Glutamatergic neuron (in vitro differentiated cells): ENCODE measurements around the gene NEAT1. TPM values are rescaled to one million over a fixed set of nuclear protein-coding genes. Genes with fewer than 3 reads are reported as not detected.
A peak's percentile ranks its signal among the peaks of the same experiment; 100 is the strongest.

Source experiments
- DNase-seq: peaks from one replicate; pipeline ENCODE4 v3.0.0; 2022
- H3K27ac Mint-ChIP-seq: one replicate; pipeline ENCODE4 v1.8.0; 2020; ENCODE audit warnings: mild to moderate bottlenecking, mixed read lengths, inconsistent platforms; ENCODE audit not compliant: unreplicated experiment
- H3K27me3 Mint-ChIP-seq: one replicate; pipeline ENCODE4 v1.8.0; 2020; ENCODE audit warnings: mild to moderate bottlenecking, moderate library complexity, mixed read lengths, inconsistent platforms; ENCODE audit not compliant: unreplicated experiment
- H3K36me3 Mint-ChIP-seq: one replicate; pipeline ENCODE4 v1.8.0; 2020; ENCODE audit warnings: mild to moderate bottlenecking, mixed read lengths, inconsistent platforms; ENCODE audit not compliant: unreplicated experiment
- H3K4me1 Mint-ChIP-seq: one replicate; pipeline ENCODE4 v1.8.0; 2020; ENCODE audit warnings: mild to moderate bottlenecking, low read depth, mixed read lengths, inconsistent platforms; ENCODE audit not compliant: unreplicated experiment
- H3K4me3 Mint-ChIP-seq: one replicate; pipeline ENCODE4 v1.8.0; 2020; ENCODE audit warnings: mild to moderate bottlenecking, mixed read lengths, inconsistent platforms; ENCODE audit not compliant: unreplicated experiment
- H3K9me3 Mint-ChIP-seq: one replicate; pipeline ENCODE4 v1.8.0; 2020; ENCODE audit warnings: mild to moderate bottlenecking, moderate library complexity, mixed read lengths, inconsistent platforms; ENCODE audit not compliant: unreplicated experiment
- total RNA-seq: library from RNA; stranded (reverse); fragmentation: NEBNext Ultra II Directional; extraction: Animal tissue kit (Norgen Biotek cat#: 25700); gene quantifications from one replicate; pipeline ENCODE4 v1.2.1, GENCODE V29; 2021; ENCODE audit not compliant: unreplicated experiment
- TF ChIP-seq, protein P1 (sequence below): fragments of 200-600 bp; sonication (generic); IDR thresholded peaks from one replicate; pipeline ENCODE4 v1.5.0; 2021; ENCODE audit not compliant: partially characterized antibody, unreplicated experiment

Gene NEAT1
- total RNA-seq, 1 donor from 2014 or later: 107 TPM

DNA sequence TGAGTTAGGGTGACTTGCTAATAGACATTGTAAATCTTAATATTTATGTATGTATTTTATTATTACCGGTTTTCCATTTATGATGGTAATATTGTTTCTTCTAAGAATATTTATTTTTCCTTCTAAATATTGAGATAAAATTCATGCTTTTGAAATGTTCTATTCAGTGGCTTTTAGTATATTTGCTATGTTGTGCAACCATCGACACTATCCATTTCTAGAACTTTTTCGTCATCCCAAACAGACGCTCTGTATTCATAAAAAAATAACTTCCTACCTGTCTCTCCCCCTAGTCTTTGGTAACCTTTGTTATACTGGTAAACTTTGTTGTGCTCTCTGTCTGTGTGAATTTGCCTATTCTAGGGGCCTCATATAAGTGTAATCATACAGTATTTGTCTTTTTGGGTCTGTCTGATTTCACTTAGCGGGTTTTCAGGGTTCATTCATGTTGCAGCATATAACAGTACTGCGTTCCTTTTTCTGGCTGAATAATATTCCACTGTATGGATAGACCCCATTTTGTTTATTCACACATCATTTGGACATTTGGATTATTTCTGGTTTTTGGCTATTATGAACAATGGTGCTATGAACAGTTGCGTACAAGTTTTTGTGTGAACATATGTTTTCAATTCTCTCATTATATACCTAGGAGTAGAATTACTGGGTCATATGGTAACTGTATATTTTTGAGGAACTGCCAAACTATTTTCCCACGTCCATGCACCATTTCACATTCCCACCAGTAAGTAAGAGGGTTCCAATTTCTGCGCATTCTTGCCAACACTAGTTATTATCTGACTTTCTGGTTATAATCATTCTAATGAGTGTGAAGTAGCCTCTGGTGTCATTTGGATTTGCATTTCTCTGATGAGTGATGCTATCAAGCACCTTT is 15.9 kb downstream of the NEAT1 start:
- DNase-seq: no peak
- Mint-ChIP-seq H3K9me3 (peaks cover 7% of the 10 kb centered on the region), H3K4me3 (no peak overlapping the region), H3K27ac (no peak overlapping the region), H3K27me3 (peaks cover 2% of the 10 kb centered on the region), H3K36me3 (no peaks in the 10 kb centered on the region), H3K4me1 (peaks cover 15% of the 10 kb centered on the region)
- TF ChIP-seq, protein P1, sequence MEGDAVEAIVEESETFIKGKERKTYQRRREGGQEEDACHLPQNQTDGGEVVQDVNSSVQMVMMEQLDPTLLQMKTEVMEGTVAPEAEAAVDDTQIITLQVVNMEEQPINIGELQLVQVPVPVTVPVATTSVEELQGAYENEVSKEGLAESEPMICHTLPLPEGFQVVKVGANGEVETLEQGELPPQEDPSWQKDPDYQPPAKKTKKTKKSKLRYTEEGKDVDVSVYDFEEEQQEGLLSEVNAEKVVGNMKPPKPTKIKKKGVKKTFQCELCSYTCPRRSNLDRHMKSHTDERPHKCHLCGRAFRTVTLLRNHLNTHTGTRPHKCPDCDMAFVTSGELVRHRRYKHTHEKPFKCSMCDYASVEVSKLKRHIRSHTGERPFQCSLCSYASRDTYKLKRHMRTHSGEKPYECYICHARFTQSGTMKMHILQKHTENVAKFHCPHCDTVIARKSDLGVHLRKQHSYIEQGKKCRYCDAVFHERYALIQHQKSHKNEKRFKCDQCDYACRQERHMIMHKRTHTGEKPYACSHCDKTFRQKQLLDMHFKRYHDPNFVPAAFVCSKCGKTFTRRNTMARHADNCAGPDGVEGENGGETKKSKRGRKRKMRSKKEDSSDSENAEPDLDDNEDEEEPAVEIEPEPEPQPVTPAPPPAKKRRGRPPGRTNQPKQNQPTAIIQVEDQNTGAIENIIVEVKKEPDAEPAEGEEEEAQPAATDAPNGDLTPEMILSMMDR: no peak

DNA sequence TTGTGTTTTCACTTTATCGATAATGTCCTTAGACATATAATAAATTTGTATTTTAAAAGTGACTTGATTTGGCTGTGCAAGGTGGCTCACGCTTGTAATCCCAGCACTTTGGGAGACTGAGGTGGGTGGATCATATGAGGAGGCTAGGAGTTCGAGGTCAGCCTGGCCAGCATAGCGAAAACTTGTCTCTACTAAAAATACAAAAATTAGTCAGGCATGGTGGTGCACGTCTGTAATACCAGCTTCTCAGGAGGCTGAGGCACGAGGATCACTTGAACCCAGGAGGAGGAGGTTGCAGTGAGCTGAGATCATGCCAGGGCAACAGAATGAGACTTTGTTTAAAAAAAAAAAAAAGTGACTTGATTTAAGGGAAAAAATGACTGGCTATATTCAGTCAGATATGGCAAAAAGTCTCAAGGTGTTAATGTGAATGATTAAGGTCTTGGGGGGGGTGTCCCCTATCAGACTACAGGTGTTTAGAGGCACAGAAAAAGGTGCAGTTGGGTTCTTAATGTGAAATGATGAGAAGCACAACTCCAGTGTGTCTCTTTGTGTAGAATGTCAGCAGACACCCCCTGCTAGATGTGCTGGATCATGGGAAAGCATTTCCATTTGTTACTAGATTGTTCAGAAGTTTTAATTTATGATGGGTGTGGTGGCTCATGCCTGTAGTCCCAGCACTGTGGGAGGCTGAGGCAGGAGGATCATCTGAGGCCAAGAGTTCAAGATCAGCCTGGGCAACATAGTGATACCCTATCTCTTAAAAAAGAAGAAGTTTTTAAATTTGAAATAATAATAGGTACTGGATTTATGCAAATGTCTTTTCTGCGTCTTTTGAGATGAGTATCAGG is 17.0 kb downstream of the NEAT1 start:
- Mint-ChIP-seq H3K27me3 (peaks cover 5% of the 10 kb centered on the region), H3K4me3 (no peak overlapping the region), H3K27ac (no peak overlapping the region), H3K4me1 (peaks cover 22% of the 10 kb centered on the region), H3K9me3 (peaks cover 7% of the 10 kb centered on the region), H3K36me3 (no peaks in the 10 kb centered on the region)
- DNase-seq: no peak
- TF ChIP-seq, protein P1: no peak

DNA sequence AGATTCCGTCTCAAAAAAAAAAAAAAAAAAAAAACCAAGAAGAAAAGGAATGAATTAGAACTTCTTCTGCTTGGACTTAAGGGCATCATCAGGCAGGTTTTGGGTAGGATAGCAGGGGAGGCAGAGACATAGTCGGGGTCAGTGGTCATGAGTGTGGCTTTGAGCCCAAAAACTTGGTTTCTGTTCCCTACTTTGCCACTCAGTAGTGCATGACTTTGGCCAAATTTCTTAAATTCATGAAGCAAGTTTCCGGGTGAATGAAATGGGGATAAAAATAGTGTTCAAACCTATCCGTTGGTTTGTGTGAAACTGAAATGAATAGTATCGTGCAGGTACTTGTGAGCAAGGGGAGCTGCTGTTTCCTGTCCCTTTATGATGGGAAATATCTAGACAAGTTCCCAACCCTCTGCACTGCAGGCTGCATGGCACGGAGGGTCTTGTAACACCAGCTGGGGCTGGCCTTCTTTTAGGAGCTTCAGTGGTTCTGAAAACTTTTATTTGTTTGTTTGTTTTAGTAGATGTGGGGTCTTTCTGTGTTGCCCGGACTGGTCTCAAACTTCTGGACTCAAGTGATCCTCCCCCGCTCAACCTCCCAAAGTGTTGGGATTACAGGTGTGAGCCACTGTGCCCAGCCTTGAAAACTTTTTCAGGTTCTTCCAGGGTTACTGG is 18.4 kb downstream of the NEAT1 start:
- Mint-ChIP-seq H3K4me1 (peaks cover 28% of the 10 kb centered on the region), H3K27me3 (peaks cover 5% of the 10 kb centered on the region), H3K27ac (no peak overlapping the region), H3K4me3 (no peak overlapping the region), H3K36me3 (no peaks in the 10 kb centered on the region), H3K9me3 (peaks cover 7% of the 10 kb centered on the region)
- DNase-seq: no peak
- TF ChIP-seq, protein P1: no peak

DNA sequence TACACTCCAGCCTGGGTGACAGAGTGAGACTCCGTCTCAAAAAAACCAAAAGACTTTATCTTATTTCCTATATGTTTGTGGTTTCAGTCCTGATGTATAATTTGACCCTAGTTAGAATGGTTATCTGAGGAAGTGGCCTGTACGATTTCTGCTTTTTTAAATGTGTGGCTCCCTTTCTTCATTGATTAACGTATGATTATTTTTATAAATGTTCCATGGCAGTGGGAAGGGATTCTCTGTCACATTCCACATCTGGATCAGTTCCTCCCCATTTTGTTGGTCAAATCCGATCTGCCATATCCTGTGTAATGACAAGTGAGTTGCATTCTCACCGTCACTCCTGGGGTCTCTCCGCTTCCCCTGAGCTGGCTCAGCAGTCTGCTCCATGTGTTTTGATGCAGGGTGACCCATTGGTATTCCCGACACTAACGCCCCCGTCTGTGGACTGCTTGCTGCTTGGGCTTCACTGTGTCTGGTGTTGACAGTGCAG is 20.3 kb downstream of the NEAT1 start:
- no peaks in the 10 kb centered on the region for H3K36me3 Mint-ChIP-seq
- H3K4me3 Mint-ChIP-seq: no peak overlapping the region
- TF ChIP-seq, protein P1: no peak
- peak overlapping the region; percentile 46 for H3K27ac Mint-ChIP-seq
- H3K27me3 Mint-ChIP-seq: peaks cover 8% of the 10 kb centered on the region
- DNase-seq: no peak
- peaks cover 5% of the 10 kb centered on the region for H3K9me3 Mint-ChIP-seq
- peaks cover 27% of the 10 kb centered on the region for H3K4me1 Mint-ChIP-seq
